Fibroblast of villous mesenchyme (primary cell): ENCODE data around the gene TP53TG5. TPM values are rescaled to one million over a fixed set of nuclear protein-coding genes. Genes with fewer than 3 reads are reported as not detected.

Experiments used
- DNase-seq: peaks from one replicate; pipeline ENCODE4 v3.0.0-alpha.2; 2010; ENCODE audit warnings: low read depth
- H3K4me3 ChIP-seq: 2 replicates; pipeline ENCODE4 v1.5.1; 2011; ENCODE audit warnings: low read depth, mild to moderate bottlenecking, low read length
- CTCF ChIP-seq: IDR thresholded peaks from 2 replicates; pipeline ENCODE4 v1.5.1; 2012; ENCODE audit warnings: low read depth, mild to moderate bottlenecking, low read length; ENCODE audit not compliant: insufficient read depth
- total RNA-seq: library from RNA; depleted of rRNA; stranded (reverse); fragments of >200 nt; gene quantifications from 2 replicates; pipeline ENCODE4 v1.2.3, GENCODE V29; 2012

The TP53TG5 gene
- total RNA-seq, 1 donor: not detected

GRCh38 chr20:45409521-45410272, 31.6 kb upstream of the TP53TG5 start:
- no peak for DNase-seq

GRCh38 chr20:45408646-45409213, 30.6 kb upstream of the TP53TG5 start:
- no peak for TF ChIP-seq CTCF
- no peak for DNase-seq
- H3K4me3 ChIP-seq: no peak overlapping the region

More at GRCh38 chr20:45409521-45410272, 31.6 kb upstream of the TP53TG5 start:
- no peak overlapping the region for H3K4me3 ChIP-seq
- TF ChIP-seq CTCF: no peak

- TF ChIP-seq CTCF: no peak
- peak within 1 kb of the TSS; percentile 78 for H3K4me3 ChIP-seq
Observed at GRCh38 chr20:45407783-45408645, 29.9 kb upstream of the TP53TG5 start, which contains the start of gene DBNDD2. Gene DBNDD2 (plus strand): TSS chr20:45408289. CDS start chr20:45408468, 179 bp downstream.

GRCh38 chr20:45407067-45407745, 29.1 kb upstream of the TP53TG5 start:
- peak; percentile 60 for DNase-seq
- H3K4me3 ChIP-seq: peak overlapping the region; percentile 78

More at GRCh38 chr20:45407783-45408645, 29.9 kb upstream of the TP53TG5 start, which contains the start of gene DBNDD2:
- DNase-seq: no peak

GRCh38 chr20:45406260-45407066, 28.3 kb upstream of the TP53TG5 start:
- DNase-seq: peak; percentile 58
- no peak for TF ChIP-seq CTCF
- H3K4me3 ChIP-seq: peak overlapping the region; percentile 78

More at GRCh38 chr20:45407067-45407745, 29.1 kb upstream of the TP53TG5 start:
- no peak for TF ChIP-seq CTCF
